Suprapubic skin (tissue), 4 donors: ENCODE results near the gene KIF6.

Source experiments
- EP300 ChIP-seq: sonication (generic); formaldehyde crosslinking; IDR thresholded peaks from one replicate; pipeline ENCODE4 v1.6.1; 2017; ENCODE audit warnings: antibody characterized with exemption
- POLR2A ChIP-seq, 2 donors: fragments of 450-650 bp; IDR thresholded peaks; one replicate each; pipeline ENCODE4 v1.6.1; 2017; ENCODE audit warnings: antibody characterized with exemption in 2 of 2, mild to moderate bottlenecking in 2 of 2, moderate library complexity in 2 of 2
- POLR2AphosphoS5 ChIP-seq, 3 donors: sonication (generic); formaldehyde crosslinking; IDR thresholded peaks; one replicate each; pipeline ENCODE4 v1.6.1; 2017; ENCODE audit warnings: antibody characterized with exemption in 3 of 3
- TF ChIP-seq, protein P1 (sequence below), 2 donors: fragments of 200-600 bp in 1 of 2; fragments of 450-650 bp in 1 of 2; sonication (generic) in 1 of 2; IDR thresholded peaks; one replicate each; pipeline ENCODE4 v1.5.1; 2016 to 2019; ENCODE audit warnings: antibody characterized with exemption in 2 of 2, mild to moderate bottlenecking in 1 of 2, moderate library complexity in 1 of 2

DNA sequence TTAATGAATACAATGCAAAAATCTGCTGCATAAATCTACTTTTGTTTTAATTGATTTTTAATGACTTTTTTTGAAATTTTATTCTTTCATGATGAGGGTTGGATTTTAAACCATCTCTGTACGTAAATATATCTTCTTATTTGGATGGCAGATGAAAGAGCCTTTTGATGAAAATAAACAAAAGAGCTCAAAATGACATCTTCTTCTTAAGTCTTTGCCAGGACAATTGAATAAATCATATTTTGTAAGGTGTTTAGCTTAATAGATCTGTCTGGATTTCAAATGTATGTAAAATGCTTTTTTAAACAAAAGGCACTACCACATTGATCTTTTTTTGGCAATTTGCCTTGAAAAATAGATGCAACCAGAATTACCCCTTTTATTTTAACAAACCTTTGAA lies 39.3 kb downstream of the KIF6 start:
- TF ChIP-seq, protein P1, sequence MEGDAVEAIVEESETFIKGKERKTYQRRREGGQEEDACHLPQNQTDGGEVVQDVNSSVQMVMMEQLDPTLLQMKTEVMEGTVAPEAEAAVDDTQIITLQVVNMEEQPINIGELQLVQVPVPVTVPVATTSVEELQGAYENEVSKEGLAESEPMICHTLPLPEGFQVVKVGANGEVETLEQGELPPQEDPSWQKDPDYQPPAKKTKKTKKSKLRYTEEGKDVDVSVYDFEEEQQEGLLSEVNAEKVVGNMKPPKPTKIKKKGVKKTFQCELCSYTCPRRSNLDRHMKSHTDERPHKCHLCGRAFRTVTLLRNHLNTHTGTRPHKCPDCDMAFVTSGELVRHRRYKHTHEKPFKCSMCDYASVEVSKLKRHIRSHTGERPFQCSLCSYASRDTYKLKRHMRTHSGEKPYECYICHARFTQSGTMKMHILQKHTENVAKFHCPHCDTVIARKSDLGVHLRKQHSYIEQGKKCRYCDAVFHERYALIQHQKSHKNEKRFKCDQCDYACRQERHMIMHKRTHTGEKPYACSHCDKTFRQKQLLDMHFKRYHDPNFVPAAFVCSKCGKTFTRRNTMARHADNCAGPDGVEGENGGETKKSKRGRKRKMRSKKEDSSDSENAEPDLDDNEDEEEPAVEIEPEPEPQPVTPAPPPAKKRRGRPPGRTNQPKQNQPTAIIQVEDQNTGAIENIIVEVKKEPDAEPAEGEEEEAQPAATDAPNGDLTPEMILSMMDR (IDR thresholded peaks at IDR 0.05): no peak
- TF ChIP-seq POLR2A (IDR thresholded peaks at IDR 0.05): no peak
- no peak for TF ChIP-seq EP300
- TF ChIP-seq POLR2AphosphoS5 (IDR thresholded peaks at IDR 0.05): no peak
